ENCODE data around the gene F10. TPM values are rescaled to one million over a fixed set of nuclear protein-coding genes. Genes with fewer than 3 reads are reported as not detected.

F10 gene
- total and polyA plus RNA-seq, 2 donors (not counting 3 experiments of a cell fraction or from before 2014, with no cell fraction given): 0.25 TPM; not detected in 1

DNA sequence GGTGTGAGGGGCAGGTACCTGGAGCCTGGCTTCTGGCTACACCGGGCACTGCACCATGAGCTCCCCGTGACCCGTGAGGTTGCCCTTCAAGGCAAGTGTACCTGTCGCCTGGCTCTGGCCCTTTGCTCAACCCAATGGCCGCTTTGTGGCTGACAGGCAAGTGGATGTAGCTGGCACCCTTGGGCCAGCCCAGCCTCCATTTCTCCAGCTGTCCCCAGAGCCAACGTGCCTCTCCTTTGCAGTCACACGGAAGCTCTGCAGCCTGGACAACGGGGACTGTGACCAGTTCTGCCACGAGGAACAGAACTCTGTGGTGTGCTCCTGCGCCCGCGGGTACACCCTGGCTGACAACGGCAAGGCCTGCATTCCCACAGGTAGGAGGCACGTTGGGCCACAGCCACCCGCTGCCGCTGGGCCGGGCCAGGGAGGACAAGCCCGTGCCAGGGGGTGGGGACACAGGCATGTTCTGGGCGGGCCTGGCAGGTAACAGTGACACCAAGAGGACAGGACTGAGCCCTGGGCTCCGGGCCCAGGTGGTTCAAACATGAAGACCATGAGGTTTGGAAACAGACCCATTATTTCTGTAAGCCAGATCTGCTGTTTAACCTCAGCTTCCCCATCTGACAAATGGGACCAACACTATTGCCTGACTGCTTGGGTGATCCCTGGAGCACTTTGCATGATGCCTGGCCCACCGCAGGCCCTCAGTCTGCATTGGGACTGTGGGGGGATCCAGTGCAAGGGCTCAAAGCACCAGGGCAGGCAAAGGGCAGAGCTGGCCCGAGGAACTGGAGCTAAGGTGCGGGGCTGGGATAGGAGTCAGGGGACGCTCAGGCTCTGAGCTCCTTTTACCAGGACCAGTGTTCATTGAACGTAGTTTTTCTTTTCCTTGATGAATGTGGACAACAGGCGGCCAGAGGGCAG, 18.3 kb downstream of the F10 start:
- Histone ChIP-seq H3K4me1 (ENCODE audit: control insufficient read depth, extremely low read depth, insufficient read depth, low read length) (no peaks in the 10 kb centered on the region), H3K4me3 (replicated peaks in 1 of 3; ENCODE audit: insufficient read depth in 1 of 3, low read depth in 1 of 3, low read length in 3 of 3) (no peak overlapping the region), H4K20me1 (replicated peaks; ENCODE audit: control insufficient read depth, extremely low read depth, insufficient read depth, low read length) (no peaks in the 10 kb centered on the region), H2AFZ (ENCODE audit: low read depth, low read length) (no peak overlapping the region), H3K79me2 (ENCODE audit: control insufficient read depth, insufficient read depth, low read length) (no peaks in the 10 kb centered on the region), H3K9me1 (replicated peaks; ENCODE audit: control insufficient read depth, extremely low read depth, insufficient read depth, low read length) (no peaks in the 10 kb centered on the region), H3K36me3 (ENCODE audit: control insufficient read depth in 2 of 2, extremely low read depth in 1 of 2, insufficient read depth in 2 of 2, low read length in 2 of 2) (no peaks in the 10 kb centered on the region), H3K27ac (ENCODE audit: insufficient read depth, low read depth, low read length) (no peak overlapping the region), H3K27me3 (ENCODE audit: control insufficient read depth in 2 of 2, insufficient read depth in 2 of 2, low read length in 2 of 2) (peaks cover 9% of the 10 kb centered on the region in 2 experiments), H3K9ac (replicated peaks; ENCODE audit: extremely low read depth, insufficient read depth, low read length) (no peak overlapping the region), H3K9me3 (replicated peaks; ENCODE audit: control insufficient read depth, insufficient read depth, low read length) (no peaks in the 10 kb centered on the region), H3K4me2 (ENCODE audit: insufficient read depth, low read length) (no peak overlapping the region)
- FAIRE-seq: no peak
- ChIA-PET POLR2A (no interaction called here), CTCF (no interaction called here)
- TF ChIP-seq MYC (IDR thresholded peaks at IDR 0.05; ENCODE audit: low read depth, low read length) (no peak), GATA2 (IDR thresholded peaks at IDR 0.05; ENCODE audit: insufficient read depth, insufficient read length, low read depth, low read length) (no peak), FOS (IDR thresholded peaks at IDR 0.05; ENCODE audit: borderline replicate concordance, insufficient read depth, low read length) (no peak), EZH2 (IDR thresholded peaks at IDR 0.05; ENCODE audit: borderline replicate concordance, low read depth, low read length, severe bottlenecking) (no peak)
- TF ChIP-seq, protein P1, sequence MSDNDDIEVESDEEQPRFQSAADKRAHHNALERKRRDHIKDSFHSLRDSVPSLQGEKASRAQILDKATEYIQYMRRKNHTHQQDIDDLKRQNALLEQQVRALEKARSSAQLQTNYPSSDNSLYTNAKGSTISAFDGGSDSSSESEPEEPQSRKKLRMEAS (IDR thresholded peaks at IDR 0.05; ENCODE audit: insufficient read depth, insufficient read length): no peak
- dilution Hi-C loops (cut with MboI; ENCODE audit: extremely low pct_ligation_motif_present, low sequenced_read_pairs) (no loop called here), intact Hi-C loops (cut with micrococcal nuclease) (no loop called here)
- no peak for DNase-seq (ENCODE audit: low read depth, low spot score)
- BruUV-seq (replicated peaks): no TSS peak

DNA sequence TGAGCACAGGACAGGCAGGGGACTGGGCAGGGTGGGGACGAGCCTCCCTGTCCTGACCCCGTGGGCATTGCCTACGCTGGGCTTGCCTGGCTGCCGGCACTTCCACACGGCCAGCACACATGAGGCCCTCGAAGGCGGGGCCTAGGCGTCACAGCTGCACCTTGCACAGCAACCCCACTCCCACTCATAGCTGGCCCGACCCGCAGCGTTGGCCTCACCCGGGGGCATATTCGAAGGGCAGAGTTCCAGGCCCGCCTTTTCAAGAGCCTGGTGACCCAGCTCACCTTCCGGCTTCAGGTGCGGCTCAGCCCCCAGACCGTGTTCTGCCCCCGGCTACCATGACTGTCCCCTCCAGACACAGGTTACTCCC, 19.0 kb downstream of the F10 start:
- FAIRE-seq: no peak
- no TSS peak for BruUV-seq (replicated peaks)
- ChIA-PET CTCF (no interaction called here), POLR2A (no interaction called here)
- no peaks in the 10 kb centered on the region for H3K9me3 ChIP-seq (replicated peaks; ENCODE audit: control insufficient read depth, insufficient read depth, low read length)
- no peaks in the 10 kb centered on the region for H3K79me2 ChIP-seq (ENCODE audit: control insufficient read depth, insufficient read depth, low read length)
- H3K4me1 ChIP-seq (ENCODE audit: control insufficient read depth, extremely low read depth, insufficient read depth, low read length): no peaks in the 10 kb centered on the region
- DNase-seq (ENCODE audit: low read depth, low spot score): no peak
- no peak for TF ChIP-seq JUN (IDR thresholded peaks at IDR 0.05; ENCODE audit: borderline replicate concordance, insufficient read depth, insufficient read length, low read depth)
- TF ChIP-seq, protein P1 (IDR thresholded peaks at IDR 0.05; ENCODE audit: insufficient read depth, insufficient read length): no peak
- no peak for TF ChIP-seq POLR2AphosphoS5 (IDR thresholded peaks at IDR 0.05; ENCODE audit: insufficient read depth, low read depth, low read length)
- TF ChIP-seq GATA2 (IDR thresholded peaks at IDR 0.05; ENCODE audit: insufficient read depth, insufficient read length, low read depth, low read length): no peak
- no peak for TF ChIP-seq MYC (IDR thresholded peaks at IDR 0.05; ENCODE audit: low read depth, low read length)
- TF ChIP-seq POLR2A (IDR thresholded peaks at IDR 0.05; ENCODE audit: low read depth, low read length): no peak
- no peak for TF ChIP-seq EZH2 (IDR thresholded peaks at IDR 0.05; ENCODE audit: borderline replicate concordance, low read depth, low read length, severe bottlenecking)
- intact Hi-C loops (cut with micrococcal nuclease): no loop called here
- H4K20me1 ChIP-seq (replicated peaks; ENCODE audit: control insufficient read depth, extremely low read depth, insufficient read depth, low read length): no peaks in the 10 kb centered on the region
- peaks cover 9% of the 10 kb centered on the region in 2 experiments for H3K27me3 ChIP-seq (ENCODE audit: control insufficient read depth in 2 of 2, insufficient read depth in 2 of 2, low read length in 2 of 2)
- no peak overlapping the region for H3K9ac ChIP-seq (replicated peaks; ENCODE audit: extremely low read depth, insufficient read depth, low read length)
- H3K4me2 ChIP-seq (ENCODE audit: insufficient read depth, low read length): no peak overlapping the region
- no peak overlapping the region for H2AFZ ChIP-seq (ENCODE audit: low read depth, low read length)
- no peak overlapping the region for H3K4me3 ChIP-seq (replicated peaks in 1 of 3; ENCODE audit: insufficient read depth in 1 of 3, low read depth in 1 of 3, low read length in 3 of 3)
- dilution Hi-C loops (cut with MboI; ENCODE audit: extremely low pct_ligation_motif_present, low sequenced_read_pairs): no loop called here
- no peaks in the 10 kb centered on the region for H3K9me1 ChIP-seq (replicated peaks; ENCODE audit: control insufficient read depth, extremely low read depth, insufficient read depth, low read length)
- H3K36me3 ChIP-seq (ENCODE audit: control insufficient read depth in 2 of 2, extremely low read depth in 1 of 2, insufficient read depth in 2 of 2, low read length in 2 of 2): no peaks in the 10 kb centered on the region
- H3K27ac ChIP-seq (ENCODE audit: insufficient read depth, low read depth, low read length): no peak overlapping the region

Measured in endothelial cell of umbilical vein (primary cell).